Breast epithelium (tissue), 4 donors: Measurements from ENCODE around the gene GNB5. TPM values are rescaled to one million over a fixed set of nuclear protein-coding genes. Genes with fewer than 3 reads are reported as not detected.
"Not testable (repeated sequence)": the region's sequence is repeated elsewhere in the genome, so short reads cannot be mapped to it uniquely, and the experiment has no call there.

Source experiments
- DNase-seq, 2 donors: peaks; one replicate each; pipeline ENCODE4 v3.0.0-alpha.2; 2019; ENCODE audit warnings: low spot score in 2 of 2
- H3K27ac ChIP-seq, 2 donors: fragments of 200-600 bp; sonication (generic) in 1 of 2; one replicate each; pipeline ENCODE4 v1.5.1; 2016 to 2019; ENCODE audit warnings: mild to moderate bottlenecking in 1 of 2
- H3K27me3 ChIP-seq, 2 donors: fragments of 200-600 bp; sonication (generic) in 1 of 2; one replicate each; pipeline versions ENCODE4 v1.5.1 to v1.6.0; 2017 to 2019; ENCODE audit warnings: control low read depth in 1 of 2, mild to moderate bottlenecking in 1 of 2
- H3K36me3 ChIP-seq: fragments of 200-600 bp; one replicate; pipeline ENCODE4 v1.5.1; 2019
- H3K4me1 ChIP-seq, 2 donors: fragments of 200-600 bp; sonication (generic); one replicate each; pipeline ENCODE4 v1.5.1; 2016 to 2019; ENCODE audit warnings: control low read depth in 1 of 2
- H3K4me3 ChIP-seq, 3 donors: fragments of 200-600 bp; sonication (generic); 1 replicate in 2 of 3; 2 replicates in 1 of 3; pipeline ENCODE4 v1.5.1; 2016 to 2019; ENCODE audit warnings: mild to moderate bottlenecking in 3 of 3, moderate library complexity in 2 of 3
- H3K9me3 ChIP-seq, 2 donors: fragments of 200-600 bp; sonication (generic) in 1 of 2; one replicate each; pipeline ENCODE4 v1.5.1; 2016 to 2019; ENCODE audit warnings: control low read depth in 1 of 2
- CTCF ChIP-seq, 3 donors: fragments of 450-650 bp; IDR thresholded peaks; one replicate each; pipeline ENCODE4 v1.5.1; 2016 to 2017; ENCODE audit warnings: antibody characterized with exemption in 3 of 3, mild to moderate bottlenecking in 3 of 3, moderate library complexity in 3 of 3
- POLR2A ChIP-seq: fragments of 450-650 bp; IDR thresholded peaks from one replicate; pipeline ENCODE4 v1.6.1; 2016; ENCODE audit warnings: antibody characterized with exemption, mild to moderate bottlenecking, moderate library complexity
- POLR2AphosphoS5 ChIP-seq, 3 donors: sonication (generic); formaldehyde crosslinking; IDR thresholded peaks; one replicate each; pipeline ENCODE4 v1.6.1; 2017; ENCODE audit warnings: antibody characterized with exemption in 3 of 3
- intact Hi-C: fragments of 100-400 bp; cut with DNase I; formaldehyde crosslinking; loops from one replicate; pipeline ENCODE4 v1.15.1; 2023; ENCODE audit warnings: low total_unique reads
- total RNA-seq, 3 donors: library from RNA; depleted of rRNA; stranded (reverse); fragments of >200 nt; gene quantifications; one replicate each; pipeline ENCODE4 v1.1.0, GENCODE V29; 2016

GNB5 gene
- 10 to 100 TPM; 18.9 to 43.9 (median 43.9) TPM for total RNA-seq

- H3K4me1 ChIP-seq = no peaks in the 10 kb centered on the region
- H3K9me3 ChIP-seq = no peaks in the 10 kb centered on the region
- no peaks in the 10 kb centered on the region for H3K27me3 ChIP-seq
- no peak within 1 kb of the TSS for H3K27ac ChIP-seq
- intact Hi-C loops = no loop called here
- no peaks in the 10 kb centered on the region for H3K36me3 ChIP-seq
- H3K4me3 ChIP-seq = no peak within 1 kb of the TSS
- DNase-seq = no peak
- no peak for TF ChIP-seq CTCF (IDR thresholded peaks at IDR 0.05)
- TF ChIP-seq POLR2AphosphoS5 (IDR thresholded peaks at IDR 0.05) = no peak
- no peak for TF ChIP-seq POLR2A
Observed at GRCh38 chr15:52191207-52191606, at the start of gene GNB5. Gene GNB5 (minus strand): TSS chr15:52191392. CDS start chr15:52184676, 6,716 bp downstream.

GRCh38 chr15:52240166-52240565, 49.0 kb upstream of the GNB5 start:
- no peak for DNase-seq
- H3K36me3 ChIP-seq = no peaks in the 10 kb centered on the region
- no peak overlapping the region for H3K4me3 ChIP-seq
- intact Hi-C loops = no loop called here
- H3K4me1 ChIP-seq = no peaks in the 10 kb centered on the region
- no peak for TF ChIP-seq CTCF (IDR thresholded peaks at IDR 0.05)
- TF ChIP-seq POLR2AphosphoS5 (IDR thresholded peaks at IDR 0.05) = no peak
- TF ChIP-seq POLR2A = no peak
- no peak overlapping the region for H3K27ac ChIP-seq
- no peaks in the 10 kb centered on the region for H3K27me3 ChIP-seq
- no peaks in the 10 kb centered on the region for H3K9me3 ChIP-seq

- H3K9me3 ChIP-seq, H3K36me3 ChIP-seq, H3K27ac ChIP-seq, H3K4me1 ChIP-seq, DNase-seq, H3K27me3 ChIP-seq, intact Hi-C loops, H3K4me3 ChIP-seq: not testable (repeated sequence)
Observed at GRCh38 chr15:52238989-52239525, 47.9 kb upstream of the GNB5 start.

GRCh38 chr15:52238149-52238548, 47.0 kb upstream of the GNB5 start:
- no peaks in the 10 kb centered on the region for H3K27me3 ChIP-seq
- no peak for DNase-seq
- H3K9me3 ChIP-seq = no peaks in the 10 kb centered on the region
- intact Hi-C loops = no loop called here
- no peaks in the 10 kb centered on the region for H3K4me1 ChIP-seq
- no peak overlapping the region for H3K27ac ChIP-seq
- no peak overlapping the region for H3K4me3 ChIP-seq
- no peaks in the 10 kb centered on the region for H3K36me3 ChIP-seq
- no peak for TF ChIP-seq CTCF (IDR thresholded peaks at IDR 0.05)

- TF ChIP-seq CTCF (IDR thresholded peaks at IDR 0.05) (no peak), POLR2A (no peak), POLR2AphosphoS5 (IDR thresholded peaks at IDR 0.05) (no peak)
- Histone ChIP-seq H3K27me3 (no peaks in the 10 kb centered on the region), H3K9me3 (no peaks in the 10 kb centered on the region), H3K4me3 (no peak overlapping the region), H3K27ac (no peak overlapping the region), H3K4me1 (no peaks in the 10 kb centered on the region), H3K36me3 (no peaks in the 10 kb centered on the region)
- intact Hi-C loops = no loop called here
- no peak for DNase-seq
Observed at GRCh38 chr15:52236013-52236412, 44.8 kb upstream of the GNB5 start.
